Activated naive CD4-positive, alpha-beta T cell treated with anti-CD3 and anti-CD28 coated beads, Interleukin-2, amount 50 U/mL, for 72 hours (primary cell): ENCODE results near the gene COPE. TPM values are rescaled to one million over a fixed set of nuclear protein-coding genes. Genes with fewer than 3 reads are reported as not detected.

ENCODE experiments used
- ATAC-seq, 2 donors: fragments of 150-1000 bp; cut with Tn5 transposase; 2 replicates each; pipeline ENCODE4 v1.10.0; 2021; ENCODE audit warnings: mild to moderate bottlenecking in 2 of 2, moderate library complexity in 2 of 2
- DNase-seq, 2 donors: peaks; one replicate each; pipeline ENCODE4 v3.0.0; 2021 to 2022; ENCODE audit warnings: low spot score in 2 of 2
- H3K27ac Mint-ChIP-seq, 2 donors: one replicate each; pipeline ENCODE4 v1.8.0; 2022; ENCODE audit warnings: mild to moderate bottlenecking in 2 of 2, mixed read lengths in 2 of 2
- H3K36me3 Mint-ChIP-seq, 2 donors: one replicate each; pipeline ENCODE4 v1.8.0; 2022; ENCODE audit warnings: mixed read lengths in 2 of 2
- H3K9me3 Mint-ChIP-seq, 2 donors: one replicate each; pipeline ENCODE4 v1.8.0; 2022; ENCODE audit warnings: mixed read lengths in 2 of 2
- total RNA-seq, 2 donors: library from RNA; stranded (reverse); gene quantifications; one replicate each; pipeline ENCODE4 v1.2.3, GENCODE V29; 2022

The COPE gene
- total RNA-seq, 2 donors from 2014 or later, result 147 to 190 TPM

GRCh38 chr19:18866800-18867123, 52.4 kb downstream of the COPE start:
- Mint-ChIP-seq H3K36me3 (peaks cover 5 to 18% of the 10 kb centered on the region in 2 donors), H3K27ac (no peak overlapping the region), H3K9me3 (no peaks in the 10 kb centered on the region)
- ATAC-seq (no peak), DNase-seq (no peak)

- DNase-seq (peak in 1 of 2 donors; percentile 85), ATAC-seq (peak; percentile 82 to 84)
- peak overlapping the region; percentile 68 to 72 for H3K27ac Mint-ChIP-seq
- H3K9me3 Mint-ChIP-seq, result no peaks in the 10 kb centered on the region
- H3K36me3 Mint-ChIP-seq, result peaks cover 9 to 18% of the 10 kb centered on the region in 2 donors
Measured at GRCh38 chr19:18865973-18866799, 53.0 kb downstream of the COPE start.

- Mint-ChIP-seq H3K36me3 (peaks cover 17 to 24% of the 10 kb centered on the region in 2 donors), H3K9me3 (no peaks in the 10 kb centered on the region), H3K27ac (peak overlapping the region; percentile 44 to 72)
- no peak for DNase-seq
- ATAC-seq, result no peak
Measured at GRCh38 chr19:18865106-18865972, 53.8 kb downstream of the COPE start.

GRCh38 chr19:18863843-18864362, 55.3 kb downstream of the COPE start:
- Mint-ChIP-seq H3K9me3 (no peaks in the 10 kb centered on the region), H3K27ac (no peak overlapping the region), H3K36me3 (peaks cover 17 to 24% of the 10 kb centered on the region in 2 donors)
- DNase-seq, result no peak
- ATAC-seq, result no peak

- no peak for DNase-seq
- H3K36me3 Mint-ChIP-seq, result peaks cover 17 to 24% of the 10 kb centered on the region in 2 donors
- peak overlapping the region in 1 of 2 donors; percentile 44 for H3K27ac Mint-ChIP-seq
- no peaks in the 10 kb centered on the region for H3K9me3 Mint-ChIP-seq
- no peak for ATAC-seq
Measured at GRCh38 chr19:18862976-18863842, 56.0 kb downstream of the COPE start.

GRCh38 chr19:18861917-18862316, 57.3 kb downstream of the COPE start:
- ATAC-seq (no peak), DNase-seq (no peak)
- Mint-ChIP-seq H3K27ac (peak overlapping the region; percentile 21 to 55), H3K9me3 (no peaks in the 10 kb centered on the region), H3K36me3 (peaks cover 13 to 25% of the 10 kb centered on the region in 2 donors)

GRCh38 chr19:18861235-18861634, 58.0 kb downstream of the COPE start:
- no peak for ATAC-seq
- Mint-ChIP-seq H3K36me3 (peaks cover 12 to 25% of the 10 kb centered on the region in 2 donors), H3K27ac (peak overlapping the region; percentile 21 to 55), H3K9me3 (no peaks in the 10 kb centered on the region)
- no peak for DNase-seq

- ATAC-seq (no peak), DNase-seq (no peak)
- Mint-ChIP-seq H3K36me3 (peaks cover 8 to 25% of the 10 kb centered on the region in 2 donors), H3K9me3 (no peaks in the 10 kb centered on the region), H3K27ac (peak overlapping the region; percentile 21 to 29)
Measured at GRCh38 chr19:18860725-18861124, 58.5 kb downstream of the COPE start.

- no peak overlapping the region for H3K27ac Mint-ChIP-seq
- no peaks in the 10 kb centered on the region for H3K9me3 Mint-ChIP-seq
- ATAC-seq (no peak), DNase-seq (no peak)
- H3K36me3 Mint-ChIP-seq, result peaks cover 9 to 25% of the 10 kb centered on the region in 2 donors
Measured at GRCh38 chr19:18860302-18860700, 58.9 kb downstream of the COPE start.

- peaks cover 10 to 25% of the 10 kb centered on the region in 2 donors for H3K36me3 Mint-ChIP-seq
- ATAC-seq, result no peak
- H3K27ac Mint-ChIP-seq, result no peak overlapping the region
Measured at GRCh38 chr19:18859676-18860301, 59.4 kb downstream of the COPE start.

GRCh38 chr19:18858906-18859646, 60.1 kb downstream of the COPE start:
- H3K36me3 Mint-ChIP-seq, result peaks cover 10 to 23% of the 10 kb centered on the region in 2 donors
- no peak overlapping the region for H3K27ac Mint-ChIP-seq
- ATAC-seq (no peak), DNase-seq (no peak)
- H3K9me3 Mint-ChIP-seq, result no peaks in the 10 kb centered on the region

More at GRCh38 chr19:18859676-18860301, 59.4 kb downstream of the COPE start:
- no peaks in the 10 kb centered on the region for H3K9me3 Mint-ChIP-seq
- DNase-seq, result no peak

- peaks cover 10 to 20% of the 10 kb centered on the region in 2 donors for H3K36me3 Mint-ChIP-seq
Measured at GRCh38 chr19:18857223-18857622, 62.0 kb downstream of the COPE start.

GRCh38 chr19:18856385-18857126, 62.6 kb downstream of the COPE start:
- Mint-ChIP-seq H3K27ac (no peak overlapping the region), H3K9me3 (no peaks in the 10 kb centered on the region), H3K36me3 (peaks cover 10 to 20% of the 10 kb centered on the region in 2 donors)
- no peak for DNase-seq
- no peak for ATAC-seq

More at GRCh38 chr19:18857223-18857622, 62.0 kb downstream of the COPE start:
- DNase-seq (no peak), ATAC-seq (no peak)
- H3K9me3 Mint-ChIP-seq, result no peaks in the 10 kb centered on the region
- H3K27ac Mint-ChIP-seq, result no peak overlapping the region

GRCh38 chr19:18855647-18856384, 63.4 kb downstream of the COPE start:
- ATAC-seq (no peak), DNase-seq (no peak)
- Mint-ChIP-seq H3K36me3 (peaks cover 9 to 13% of the 10 kb centered on the region in 2 donors), H3K27ac (peak overlapping the region in 1 of 2 donors; percentile 44), H3K9me3 (no peaks in the 10 kb centered on the region)
